Retinal pigment epithelial cell (primary cell): Measurements from ENCODE around the gene CNFN.

ENCODE experiments used
- DNase-seq: peaks from one replicate; pipeline ENCODE4 v3.0.0-alpha.2; 2010; ENCODE audit warnings: low read depth
- H3K4me3 ChIP-seq: 2 replicates; pipeline ENCODE4 v1.5.1; 2011; ENCODE audit warnings: mild to moderate bottlenecking, low read length, control low read depth, moderate library complexity
- CTCF ChIP-seq: conservative IDR thresholded peaks from 2 replicates; pipeline ENCODE4 v1.5.1; 2011; ENCODE audit warnings: low read depth, low read length, control low read depth, inconsistent platforms

Gene CNFN

DNA sequence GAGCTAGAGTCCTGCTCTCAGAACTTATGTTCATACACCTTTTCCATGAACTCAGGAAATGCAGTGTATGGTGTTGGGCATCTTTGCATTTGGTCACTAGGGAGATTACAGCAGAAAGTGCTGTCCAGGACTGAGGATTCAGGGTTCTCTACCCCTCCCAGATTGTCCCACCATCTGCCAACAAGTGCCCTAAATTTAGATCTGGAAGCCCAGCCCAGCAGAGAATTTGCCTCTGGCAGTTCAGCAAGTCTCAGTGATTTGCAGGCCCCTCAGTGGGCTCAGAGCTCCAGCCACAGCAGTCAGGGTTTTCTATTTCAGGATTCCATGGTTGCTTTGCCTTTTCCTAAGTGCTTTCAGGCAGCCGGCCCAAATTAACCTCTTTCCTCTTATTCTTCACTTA lies 23.4 kb downstream of the CNFN start:
- no peak for TF ChIP-seq CTCF
- DNase-seq: no peak
- no peak overlapping the region for H3K4me3 ChIP-seq

DNA sequence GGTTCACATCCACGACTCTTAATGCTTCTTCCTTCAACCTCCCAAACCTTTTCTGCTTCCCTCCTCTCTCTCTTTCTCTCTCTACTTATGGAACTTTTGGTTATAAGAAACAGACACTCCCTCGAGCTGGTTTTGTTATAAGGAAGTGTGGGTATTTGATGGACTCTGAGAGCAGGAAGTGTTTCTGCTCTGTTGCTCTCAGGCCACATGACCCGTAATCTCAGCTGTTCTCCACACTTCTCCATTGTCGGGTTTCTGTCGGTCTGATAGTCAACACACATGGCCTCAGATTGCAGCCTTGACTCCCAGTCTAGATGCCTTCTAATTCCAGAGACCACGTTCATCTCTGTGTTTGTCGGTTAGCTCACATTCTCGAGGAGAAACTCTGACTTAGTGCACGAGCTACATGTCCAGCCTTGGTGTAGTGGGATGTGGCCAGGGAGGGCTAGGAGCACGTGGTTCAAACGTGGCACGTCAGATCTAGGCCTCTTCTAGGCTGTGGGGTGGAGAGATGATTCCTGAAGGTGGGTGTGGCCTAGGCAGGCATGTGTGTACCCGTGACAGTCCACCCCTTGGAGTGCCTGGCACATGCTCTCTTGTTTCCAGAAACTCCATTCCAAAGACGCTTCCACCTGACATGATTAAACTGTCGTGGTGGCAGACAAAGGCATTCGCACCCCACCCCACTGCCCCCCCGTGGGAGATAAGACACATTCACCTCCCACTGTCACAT lies 26.3 kb downstream of the CNFN start:
- TF ChIP-seq CTCF: no peak
- H3K4me3 ChIP-seq: no peak overlapping the region
- no peak for DNase-seq

- TF ChIP-seq CTCF: no peak
- no peak for DNase-seq
- no peak overlapping the region for H3K4me3 ChIP-seq
Observed at GRCh38 chr19:42362891-42363440, 27.1 kb downstream of the CNFN start.

- H3K4me3 ChIP-seq: no peak overlapping the region
- TF ChIP-seq CTCF: no peak
- DNase-seq: no peak
Observed at GRCh38 chr19:42362342-42362741, 27.8 kb downstream of the CNFN start.

GRCh38 chr19:42361545-42361910 lies 28.6 kb downstream of the CNFN start:
- DNase-seq: no peak
- H3K4me3 ChIP-seq: no peak overlapping the region
- no peak for TF ChIP-seq CTCF

GRCh38 chr19:42360787-42361544 lies 29.1 kb downstream of the CNFN start:
- TF ChIP-seq CTCF: peak; percentile 13
- no peak for DNase-seq
- no peak overlapping the region for H3K4me3 ChIP-seq
